Right lobe of liver (tissue), 6 donors: ENCODE results near the gene REPS1. TPM values are rescaled to one million over a fixed set of nuclear protein-coding genes. Genes with fewer than 3 reads are reported as not detected.
A peak's percentile ranks its signal among the peaks of the same experiment; 100 is the strongest.

Source experiments
- ATAC-seq, 4 donors: fragments of 200-7000 bp; cut with Tn5 transposase; one replicate each; pipeline ENCODE4 v1.9.1; 2020; ENCODE audit warnings: mild to moderate bottlenecking in 4 of 4, moderate library complexity in 4 of 4
- DNase-seq, 3 donors: peaks; one replicate each; pipeline ENCODE4 v3.0.0-alpha.2; 2020
- H3K27ac ChIP-seq, 3 donors: fragments of 200-600 bp; one replicate each; pipeline ENCODE4 v1.8.0; 2022
- H3K27me3 ChIP-seq, 2 donors: fragments of 200-600 bp; one replicate each; pipeline ENCODE4 v1.8.0; 2022
- H3K36me3 ChIP-seq, 4 donors: fragments of 200-600 bp; sonication (generic) in 1 of 4; one replicate each; pipeline versions ENCODE4 v1.5.1 to v1.8.0; 2017 to 2022; ENCODE audit warnings: control low read depth in 1 of 4
- H3K4me1 ChIP-seq, 4 donors: fragments of 200-600 bp; sonication (generic) in 1 of 4; one replicate each; pipeline versions ENCODE4 v1.5.1 to v1.8.0; 2017 to 2022; ENCODE audit warnings: control low read depth in 1 of 4
- H3K4me3 ChIP-seq, 3 donors: fragments of 200-600 bp; one replicate each; pipeline ENCODE4 v1.8.0; 2022
- H3K9me3 ChIP-seq, 4 donors: fragments of 200-600 bp; sonication (generic) in 1 of 4; one replicate each; pipeline versions ENCODE4 v1.5.1 to v1.8.0; 2017 to 2022; ENCODE audit warnings: control low read depth in 1 of 4
- CTCF ChIP-seq, 4 donors: fragments of 200-600 bp in 3 of 4; fragments of 450-650 bp in 1 of 4; IDR thresholded peaks; one replicate each; pipeline versions ENCODE4 v1.5.1 to v1.8.0; 2016 to 2022; ENCODE audit warnings: antibody characterized with exemption in 4 of 4, mild to moderate bottlenecking in 2 of 4
- POLR2A ChIP-seq: fragments of 450-650 bp; IDR thresholded peaks from one replicate; pipeline ENCODE4 v1.6.1; 2017; ENCODE audit warnings: antibody characterized with exemption, mild to moderate bottlenecking
- WGBS: methylation state at CpG from one replicate; pipeline ENCODE4 v1.1.6; 2018; ENCODE audit warnings: low coverage, low lambda C conversion rate; ENCODE audit not compliant: insufficient coverage; ENCODE audit errors: missing lambda C conversion rate; 5-methylcytosine and 5-hydroxymethylcytosine counted together
- intact Hi-C, 2 donors: fragments of 100-400 bp; cut with DNase I; formaldehyde crosslinking; loops; one replicate each; pipeline versions ENCODE4 v1.11.2 to v1.14.1; 2022
- total RNA-seq, 6 experiments: library from RNA; depleted of rRNA in 2 of 6; stranded (reverse); fragments of >200 nt in 2 of 6; fragmentation: NEBNext Ultra II Directional in 3 of 6; extraction: Animal tissue kit (Norgen Biotek cat#: 25700) in 3 of 6; gene quantifications; one replicate each; pipeline versions ENCODE4 v1.1.0 to v1.2.4, GENCODE V29; 2016 to 2023
- donor health status: DM: no; HTN: yes; CAD: no.
- donor health status: DM: no; HTN: no; CAD: no.
- donor health status: DM: no; HTN: no; CAD: no.
- donor health status: DM: no; HTN: yes; CAD: no.
- donor health status: DM: no; HTN: yes; CAD: no.

The REPS1 gene
- total RNA-seq, 6 experiments from 2014 or later: 17.0 to 68.0 (median 34.0) TPM

- H3K27ac ChIP-seq: no peak overlapping the region
- ATAC-seq (peak in 1 of 4 donors; percentile 26), DNase-seq (no peak)
- H3K9me3 ChIP-seq: no peaks in the 10 kb centered on the region
- TF ChIP-seq POLR2A: no peak
- no peak for TF ChIP-seq CTCF (IDR thresholded peaks at IDR 0.05)
- H3K36me3 ChIP-seq: peaks cover 0 to 16% (median 10%) of the 10 kb centered on the region in 4 donors
- H3K4me3 ChIP-seq: no peak overlapping the region
- intact Hi-C loops: no loop called here
- 78% methylated on average over 1 of the region's 1 CpG for WGBS
- peaks cover 0 to 9% (median 0%) of the 10 kb centered on the region in 4 donors for H3K4me1 ChIP-seq
- H3K27me3 ChIP-seq: no peaks in the 10 kb centered on the region
Observed at GRCh38 chr6:138948546-138949179, 39.4 kb downstream of the REPS1 start.

- Histone ChIP-seq H3K4me3 (no peak overlapping the region), H3K4me1 (peaks cover 0 to 9% (median 0%) of the 10 kb centered on the region in 4 donors), H3K36me3 (peaks cover 0 to 23% (median 13%) of the 10 kb centered on the region in 4 donors), H3K27me3 (no peaks in the 10 kb centered on the region), H3K9me3 (no peaks in the 10 kb centered on the region), H3K27ac (no peak overlapping the region)
- ATAC-seq: no peak
- 90% methylated on average over 2 of the region's 2 CpGs for WGBS
- no peak for DNase-seq
- intact Hi-C loops: no loop called here
- no peak for TF ChIP-seq CTCF (IDR thresholded peaks at IDR 0.05)
- TF ChIP-seq POLR2A: no peak
Observed at GRCh38 chr6:138948004-138948403, 40.0 kb downstream of the REPS1 start.

GRCh38 chr6:138945354-138945753 is 42.7 kb downstream of the REPS1 start:
- no peak overlapping the region for H3K4me3 ChIP-seq
- H3K27me3 ChIP-seq: no peaks in the 10 kb centered on the region
- DNase-seq (no peak), ATAC-seq (no peak)
- H3K4me1 ChIP-seq: peaks cover 0 to 9% (median 0%) of the 10 kb centered on the region in 4 donors
- WGBS: 91% methylated on average over 5 of the region's 5 CpGs
- intact Hi-C loops: no loop called here
- H3K27ac ChIP-seq: no peak overlapping the region
- no peaks in the 10 kb centered on the region for H3K9me3 ChIP-seq
- TF ChIP-seq CTCF (IDR thresholded peaks at IDR 0.05) (no peak), POLR2A (no peak)
- H3K36me3 ChIP-seq: peaks cover 0 to 45% (median 21%) of the 10 kb centered on the region in 4 donors

- TF ChIP-seq CTCF (IDR thresholded peaks at IDR 0.05): no peak
- TF ChIP-seq POLR2A: no peak
- ATAC-seq: no peak
- WGBS: 64% methylated on average over 1 of the region's 1 CpG
Observed at GRCh38 chr6:138944412-138944811, 43.6 kb downstream of the REPS1 start.

More at GRCh38 chr6:138944412-138944811, 43.6 kb downstream of the REPS1 start:
- H3K27me3 ChIP-seq: no peaks in the 10 kb centered on the region
- no peak overlapping the region for H3K27ac ChIP-seq
- no peak overlapping the region for H3K4me3 ChIP-seq
- peaks cover 0 to 47% (median 21%) of the 10 kb centered on the region in 4 donors for H3K36me3 ChIP-seq
- intact Hi-C loops: no loop called here
- DNase-seq: no peak
- peaks cover 0 to 9% (median 0%) of the 10 kb centered on the region in 4 donors for H3K4me1 ChIP-seq
- H3K9me3 ChIP-seq: no peaks in the 10 kb centered on the region
